Peyer's patch (tissue), 4 donors: ENCODE data around the gene ZNF613. TPM values are rescaled to one million over a fixed set of nuclear protein-coding genes. Genes with fewer than 3 reads are reported as not detected.
"Not testable (repeated sequence)": the region's sequence is repeated elsewhere in the genome, so short reads cannot be mapped to it uniquely, and the experiment has no call there.

Experiments
- DNase-seq, 3 donors: peaks; one replicate each; pipeline ENCODE4 v3.0.0-alpha.2; 2017 to 2019
- H3K27ac ChIP-seq, 4 donors: fragments of 200-600 bp; sonication (generic); one replicate each; pipeline ENCODE4 v1.5.1; 2016 to 2019
- H3K27me3 ChIP-seq, 2 donors: fragments of 200-600 bp; sonication (generic); one replicate each; pipeline ENCODE4 v1.5.1; 2019
- H3K36me3 ChIP-seq, 3 donors: fragments of 200-600 bp; sonication (generic); one replicate each; pipeline ENCODE4 v1.5.1; 2016 to 2019
- H3K4me1 ChIP-seq, 4 donors: fragments of 200-600 bp; sonication (generic); one replicate each; pipeline ENCODE4 v1.5.1; 2016 to 2019
- H3K4me3 ChIP-seq, 4 donors: fragments of 200-600 bp; sonication (generic); 1 replicate in 3 of 4; 2 replicates in 1 of 4; pipeline ENCODE4 v1.5.1; 2016 to 2019; ENCODE audit warnings: mild to moderate bottlenecking in 1 of 4
- H3K9me3 ChIP-seq, 4 donors: fragments of 200-600 bp; sonication (generic); one replicate each; pipeline ENCODE4 v1.5.1; 2016 to 2019; ENCODE audit warnings: mild to moderate bottlenecking in 1 of 4
- CTCF ChIP-seq, 6 experiments: fragments of 450-650 bp in 4 of 6; fragments of 200-600 bp in 2 of 6; sonication (generic) in 1 of 6; IDR thresholded peaks; one replicate each; pipeline ENCODE4 v1.5.1; 2017 to 2019; ENCODE audit warnings: antibody characterized with exemption in 6 of 6, mild to moderate bottlenecking in 3 of 6, moderate library complexity in 1 of 6
- POLR2A ChIP-seq, 2 donors: fragments of 450-650 bp; IDR thresholded peaks; one replicate each; pipeline ENCODE4 v1.5.1; 2017; ENCODE audit warnings: antibody characterized with exemption in 2 of 2, mild to moderate bottlenecking in 2 of 2, moderate library complexity in 2 of 2
- total RNA-seq, 4 donors: library from RNA; depleted of rRNA; stranded (reverse); fragments of >200 nt; gene quantifications; one replicate each; pipeline ENCODE4 v1.1.0, GENCODE V29; 2016

The ZNF613 gene
- total RNA-seq, 4 donors from 2014 or later, result 2.4 to 9.8 (median 6.0) TPM

DNA sequence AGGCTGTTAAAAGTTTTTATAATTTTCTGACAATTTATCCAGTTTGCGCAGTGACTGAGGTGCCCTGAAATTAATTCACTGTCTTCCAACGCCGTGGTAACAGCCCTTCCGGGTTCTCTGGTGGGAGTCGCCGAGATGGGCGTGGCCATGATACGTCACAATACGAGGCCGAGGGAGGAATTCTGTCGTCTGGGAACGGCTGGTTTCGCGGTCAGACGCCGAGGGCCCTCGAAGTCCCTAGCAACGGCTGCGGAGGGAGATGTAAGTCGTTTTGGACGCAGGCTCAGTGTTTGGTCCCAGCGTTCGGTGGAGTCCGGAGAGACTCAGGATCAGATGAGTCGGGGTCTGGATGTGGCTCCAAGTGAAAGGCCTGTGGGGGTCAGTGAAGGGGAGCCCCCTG lies 21.7 kb downstream of the ZNF613 start:
- Histone ChIP-seq H3K4me3 (no peak overlapping the region), H3K36me3 (peaks cover 0 to 15% (median 4%) of the 10 kb centered on the region in 3 donors), H3K27ac (no peak overlapping the region), H3K9me3 (peaks cover 0 to 83% (median 29%) of the 10 kb centered on the region in 4 donors), H3K27me3 (no peaks in the 10 kb centered on the region), H3K4me1 (no peaks in the 10 kb centered on the region)
- TF ChIP-seq POLR2A (IDR thresholded peaks at IDR 0.05) (no peak), CTCF (IDR thresholded peaks at IDR 0.05) (no peak)
- no peak for DNase-seq

- H3K9me3 ChIP-seq, result peaks cover 0 to 50% (median 11%) of the 10 kb centered on the region in 4 donors
- H3K4me3 ChIP-seq, H3K36me3 ChIP-seq, H3K27me3 ChIP-seq, H3K4me1 ChIP-seq, H3K27ac ChIP-seq, DNase-seq: not testable (repeated sequence)
Observed at GRCh38 chr19:51957846-51958245, 30.6 kb downstream of the ZNF613 start.

DNA sequence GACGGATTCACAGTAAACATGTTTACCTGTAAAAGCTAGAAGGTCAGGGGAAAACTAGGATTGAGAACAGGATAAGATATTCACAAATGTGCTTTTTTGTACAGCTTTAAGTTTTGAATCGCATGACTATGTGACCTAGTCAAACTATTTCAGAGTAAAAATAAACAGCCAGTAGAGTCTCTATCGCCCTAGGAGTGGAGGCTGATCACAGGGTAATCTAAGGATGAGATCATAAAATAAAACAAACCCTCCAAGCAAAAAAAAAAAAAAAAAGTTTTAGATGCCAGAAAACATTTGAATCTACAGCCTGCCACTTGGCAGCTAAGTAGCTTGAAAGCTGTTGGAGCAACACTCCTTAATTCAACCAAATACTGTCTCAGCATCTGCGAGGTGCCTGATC lies 32.5 kb downstream of the ZNF613 start:
- no peaks in the 10 kb centered on the region for H3K4me1 ChIP-seq
- H3K9me3 ChIP-seq, result peaks cover 0 to 65% (median 13%) of the 10 kb centered on the region in 4 donors
- H3K27ac ChIP-seq, result no peak overlapping the region
- DNase-seq, result no peak
- no peak overlapping the region for H3K4me3 ChIP-seq
- no peak for TF ChIP-seq CTCF (IDR thresholded peaks at IDR 0.05)
- no peak for TF ChIP-seq POLR2A (IDR thresholded peaks at IDR 0.05)
- no peaks in the 10 kb centered on the region for H3K27me3 ChIP-seq
- peaks cover 0 to 16% (median under 1%) of the 10 kb centered on the region in 3 donors for H3K36me3 ChIP-seq

DNA sequence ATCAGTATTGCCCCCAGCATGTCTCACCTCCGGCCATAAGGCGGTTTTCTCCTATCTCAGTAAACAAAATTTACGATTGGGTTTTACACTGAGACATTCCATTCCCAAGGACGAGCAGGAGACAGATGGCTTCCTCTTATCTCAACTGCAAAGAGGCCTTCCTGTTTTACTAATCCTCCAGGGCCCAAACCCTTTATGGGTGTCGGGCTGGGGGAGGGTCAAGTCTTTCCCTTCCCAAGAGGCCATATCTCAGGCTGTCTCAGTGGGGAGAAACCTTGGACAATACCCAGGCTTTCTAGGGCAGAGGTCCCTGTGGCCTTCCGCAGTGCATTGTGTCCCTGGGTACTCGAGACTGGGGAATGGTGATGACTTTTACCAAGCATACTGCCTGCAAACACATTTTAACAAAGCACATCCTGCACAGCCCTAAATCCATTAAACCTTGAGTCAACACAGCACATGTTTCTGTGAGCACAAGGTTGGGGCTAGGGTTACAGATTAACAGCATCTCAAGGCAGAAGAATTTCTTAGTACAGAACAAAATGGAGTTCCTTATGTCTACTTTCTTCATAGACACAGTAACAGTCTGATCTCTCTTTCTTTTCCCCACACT lies 33.5 kb downstream of the ZNF613 start:
- not testable (repeated sequence) for H3K4me3 ChIP-seq, H3K27me3 ChIP-seq, H3K4me1 ChIP-seq, H3K27ac ChIP-seq, DNase-seq
- H3K36me3 ChIP-seq, result peaks cover 0 to 26% (median 9%) of the 10 kb centered on the region in 3 donors
- H3K9me3 ChIP-seq, result peaks cover 0 to 70% (median 19%) of the 10 kb centered on the region in 4 donors

- peaks cover 0 to 74% (median 25%) of the 10 kb centered on the region in 3 donors for H3K36me3 ChIP-seq
- H3K9me3 ChIP-seq, result peaks cover 0 to 90% (median 35%) of the 10 kb centered on the region in 4 donors
Observed at GRCh38 chr19:51965583-51965982, 38.3 kb downstream of the ZNF613 start.

GRCh38 chr19:51970718-51971117 lies 43.4 kb downstream of the ZNF613 start:
- Histone ChIP-seq H3K4me1 (no peaks in the 10 kb centered on the region), H3K9me3 (peaks cover 0 to 100% (median 50%) of the 10 kb centered on the region in 4 donors), H3K36me3 (peaks cover 0 to 98% (median 23%) of the 10 kb centered on the region in 3 donors), H3K4me3 (no peak overlapping the region), H3K27me3 (no peaks in the 10 kb centered on the region), H3K27ac (no peak overlapping the region)
- TF ChIP-seq CTCF (IDR thresholded peaks at IDR 0.05) (no peak), POLR2A (IDR thresholded peaks at IDR 0.05) (no peak)
- no peak for DNase-seq

More at GRCh38 chr19:51965583-51965982, 38.3 kb downstream of the ZNF613 start:
- no peaks in the 10 kb centered on the region for H3K4me1 ChIP-seq
- TF ChIP-seq CTCF (IDR thresholded peaks at IDR 0.05), result no peak
- no peak overlapping the region for H3K4me3 ChIP-seq
- H3K27me3 ChIP-seq, result no peaks in the 10 kb centered on the region
- DNase-seq, result no peak
- H3K27ac ChIP-seq, result no peak overlapping the region

DNA sequence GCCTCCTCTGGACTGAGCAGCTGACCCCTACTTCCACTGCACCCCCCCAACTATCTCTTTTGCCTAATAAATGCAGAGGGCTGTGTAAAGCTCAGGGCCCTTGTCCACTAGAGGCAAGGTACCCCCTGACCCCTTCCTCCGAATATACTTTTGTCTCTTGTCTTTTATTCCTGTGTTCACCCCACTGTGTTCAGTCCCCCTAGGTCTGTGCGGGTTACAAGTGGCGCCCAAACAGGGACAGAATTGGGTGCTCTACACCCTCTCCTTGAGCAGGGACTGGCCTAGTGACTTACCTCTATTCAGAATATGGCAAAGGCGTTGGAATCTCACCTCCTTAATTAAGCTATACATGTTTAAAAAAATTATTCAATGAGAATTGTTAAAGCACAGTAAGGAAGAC lies 44.4 kb downstream of the ZNF613 start:
- H3K4me3 ChIP-seq, result no peak overlapping the region
- no peaks in the 10 kb centered on the region for H3K27me3 ChIP-seq
- peaks cover 0 to 91% (median 18%) of the 10 kb centered on the region in 3 donors for H3K36me3 ChIP-seq
- TF ChIP-seq CTCF (IDR thresholded peaks at IDR 0.05) (no peak), POLR2A (IDR thresholded peaks at IDR 0.05) (no peak)
- no peak overlapping the region for H3K27ac ChIP-seq
- DNase-seq, result no peak
- peaks cover 0 to 100% (median 50%) of the 10 kb centered on the region in 4 donors for H3K9me3 ChIP-seq
- no peaks in the 10 kb centered on the region for H3K4me1 ChIP-seq

- DNase-seq, H3K27ac ChIP-seq, H3K4me1 ChIP-seq, H3K4me3 ChIP-seq, H3K27me3 ChIP-seq: not testable (repeated sequence)
- Histone ChIP-seq H3K9me3 (peaks cover 0 to 97% (median 43%) of the 10 kb centered on the region in 4 donors), H3K36me3 (peaks cover 0 to 72% (median 7%) of the 10 kb centered on the region in 3 donors)
Observed at GRCh38 chr19:51975787-51976186, 48.5 kb downstream of the ZNF613 start.
